B cell (primary cell): Measurements from ENCODE around the gene PDE3B.

Source experiments
- EZH2 ChIP-seq: IDR thresholded peaks from 2 replicates; pipeline ENCODE4 v1.6.1; 2012; ENCODE audit warnings: borderline replicate concordance, low read depth, mild to moderate bottlenecking, moderate library complexity, low read length; ENCODE audit not compliant: insufficient read depth, poor library complexity, severe bottlenecking
- TF ChIP-seq, protein P1 (sequence below): fragments of 200-600 bp; IDR thresholded peaks from one replicate; pipeline ENCODE4 v1.8.0; 2022; ENCODE audit warnings: antibody characterized with exemption, mild to moderate bottlenecking

DNA sequence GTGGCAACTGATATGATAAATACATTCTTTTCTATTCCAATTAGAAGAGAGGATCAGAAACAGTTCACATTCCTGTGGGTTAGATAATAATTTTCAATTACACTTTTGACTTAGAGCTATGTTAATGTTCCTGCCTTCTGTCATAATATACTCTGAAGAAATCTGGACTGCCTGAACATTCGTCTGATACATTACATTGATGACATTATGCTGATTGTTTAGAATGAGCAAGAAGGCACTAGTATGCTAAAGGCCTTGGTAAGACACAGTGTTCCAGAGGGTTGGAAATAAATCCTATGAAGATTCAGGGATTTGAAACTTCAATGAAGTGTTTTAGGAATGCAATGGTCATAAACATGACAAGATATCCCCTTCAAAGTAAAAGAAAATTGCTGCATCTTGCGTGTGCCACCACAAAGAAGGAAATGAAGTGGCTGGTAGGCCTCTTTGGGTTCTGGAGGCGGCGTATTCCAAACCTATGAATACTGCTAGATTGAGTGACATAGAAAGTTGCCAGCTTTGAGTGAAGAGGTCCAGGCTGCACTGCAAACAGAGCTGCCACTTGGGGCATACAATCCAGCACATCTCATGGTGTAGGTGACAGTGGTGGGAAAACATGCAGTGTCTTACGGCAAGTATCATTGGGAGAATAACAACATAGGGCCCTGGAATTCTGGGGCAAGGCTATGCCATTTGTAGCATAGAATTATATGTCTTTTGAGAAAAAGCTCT, 21.2 kb upstream of the PDE3B start:
- TF ChIP-seq, protein P1, sequence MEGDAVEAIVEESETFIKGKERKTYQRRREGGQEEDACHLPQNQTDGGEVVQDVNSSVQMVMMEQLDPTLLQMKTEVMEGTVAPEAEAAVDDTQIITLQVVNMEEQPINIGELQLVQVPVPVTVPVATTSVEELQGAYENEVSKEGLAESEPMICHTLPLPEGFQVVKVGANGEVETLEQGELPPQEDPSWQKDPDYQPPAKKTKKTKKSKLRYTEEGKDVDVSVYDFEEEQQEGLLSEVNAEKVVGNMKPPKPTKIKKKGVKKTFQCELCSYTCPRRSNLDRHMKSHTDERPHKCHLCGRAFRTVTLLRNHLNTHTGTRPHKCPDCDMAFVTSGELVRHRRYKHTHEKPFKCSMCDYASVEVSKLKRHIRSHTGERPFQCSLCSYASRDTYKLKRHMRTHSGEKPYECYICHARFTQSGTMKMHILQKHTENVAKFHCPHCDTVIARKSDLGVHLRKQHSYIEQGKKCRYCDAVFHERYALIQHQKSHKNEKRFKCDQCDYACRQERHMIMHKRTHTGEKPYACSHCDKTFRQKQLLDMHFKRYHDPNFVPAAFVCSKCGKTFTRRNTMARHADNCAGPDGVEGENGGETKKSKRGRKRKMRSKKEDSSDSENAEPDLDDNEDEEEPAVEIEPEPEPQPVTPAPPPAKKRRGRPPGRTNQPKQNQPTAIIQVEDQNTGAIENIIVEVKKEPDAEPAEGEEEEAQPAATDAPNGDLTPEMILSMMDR: no peak
- TF ChIP-seq EZH2: no peak
